Sciatic nerve (tissue), 2 donors: Measurements from ENCODE around the gene PCSK2. TPM values are rescaled to one million over a fixed set of nuclear protein-coding genes. Genes with fewer than 3 reads are reported as not detected.

Experiments used
- ATAC-seq: fragments of 200-7000 bp; cut with Tn5 transposase; one replicate; pipeline ENCODE4 v1.9.1; 2020; ENCODE audit warnings: mild to moderate bottlenecking, moderate library complexity
- DNase-seq: peaks from one replicate; pipeline ENCODE4 v3.0.0-alpha.2; 2020; ENCODE audit warnings: low spot score
- intact Hi-C: fragments of 100-400 bp; cut with DNase I; formaldehyde crosslinking; loops from one replicate; pipeline ENCODE4 v1.14.2; 2022
- total RNA-seq: library from RNA; stranded (reverse); fragmentation: NEBNext Ultra II Directional; extraction: Animal tissue kit (Norgen Biotek cat#: 25700); gene quantifications from one replicate; pipeline ENCODE4 v1.2.1, GENCODE V29; 2021
- donor health status: DM: no; HTN: no; CAD: no.
- donor health status: DM: no; HTN: no; CAD: no.

The PCSK2 gene
- total RNA-seq, 1 donor from 2014 or later = 18.3 TPM

GRCh38 chr20:17316316-17317038 is 89.6 kb downstream of the PCSK2 start:
- intact Hi-C loops = no loop called here
- DNase-seq = no peak
- no peak for ATAC-seq

GRCh38 chr20:17317341-17317740 is 90.5 kb downstream of the PCSK2 start:
- intact Hi-C loops = no loop called here
- DNase-seq = no peak
- ATAC-seq = no peak

GRCh38 chr20:17320456-17320855 is 93.6 kb downstream of the PCSK2 start:
- DNase-seq = no peak
- no peak for ATAC-seq
- intact Hi-C loops = no loop called here

GRCh38 chr20:17326096-17326495 is 99.3 kb downstream of the PCSK2 start:
- DNase-seq (no peak), ATAC-seq (no peak)
- intact Hi-C loops = no loop called here

- intact Hi-C loops = no loop called here
- DNase-seq (no peak), ATAC-seq (no peak)
Observed at GRCh38 chr20:17327185-17328148, 100.6 kb downstream of the PCSK2 start.

GRCh38 chr20:17334932-17335331 is 108.1 kb downstream of the PCSK2 start:
- no peak for ATAC-seq
- intact Hi-C loops = no loop called here
- no peak for DNase-seq

GRCh38 chr20:17339000-17339399 is 112.2 kb downstream of the PCSK2 start:
- DNase-seq (no peak), ATAC-seq (no peak)
- intact Hi-C loops = no loop called here

- intact Hi-C loops = no loop called here
Observed at GRCh38 chr20:17343091-17343490, 116.3 kb downstream of the PCSK2 start.

GRCh38 chr20:17343656-17344452 is 117.0 kb downstream of the PCSK2 start:
- intact Hi-C loops = no loop called here
- no peak for DNase-seq
- no peak for ATAC-seq

More at GRCh38 chr20:17343091-17343490, 116.3 kb downstream of the PCSK2 start:
- DNase-seq (no peak), ATAC-seq (no peak)

GRCh38 chr20:17344790-17345189 is 118.0 kb downstream of the PCSK2 start:
- no peak for DNase-seq
- intact Hi-C loops = no loop called here
- ATAC-seq = no peak

- intact Hi-C loops = no loop called here
- ATAC-seq (no peak), DNase-seq (no peak)
Observed at GRCh38 chr20:17345321-17345720, 118.5 kb downstream of the PCSK2 start.

GRCh38 chr20:17350321-17350720 is 123.5 kb downstream of the PCSK2 start:
- intact Hi-C loops = no loop called here
- ATAC-seq (no peak), DNase-seq (no peak)

- intact Hi-C loops = no loop called here
- DNase-seq (no peak), ATAC-seq (no peak)
Observed at GRCh38 chr20:17357238-17357637, 130.4 kb downstream of the PCSK2 start.

- DNase-seq (no peak), ATAC-seq (no peak)
- intact Hi-C loops = no loop called here
Observed at GRCh38 chr20:17358854-17359253, 132.0 kb downstream of the PCSK2 start.

- ATAC-seq = no peak
- no peak for DNase-seq
- intact Hi-C loops = no loop called here
Observed at GRCh38 chr20:17364681-17365080, 137.8 kb downstream of the PCSK2 start.

- DNase-seq (no peak), ATAC-seq (no peak)
- intact Hi-C loops = no loop called here
Observed at GRCh38 chr20:17365831-17366230, 139.0 kb downstream of the PCSK2 start.

GRCh38 chr20:17369506-17369905 is 142.7 kb downstream of the PCSK2 start:
- intact Hi-C loops = no loop called here
- DNase-seq = no peak
- no peak for ATAC-seq

- DNase-seq = no peak
- intact Hi-C loops = no loop called here
- no peak for ATAC-seq
Observed at GRCh38 chr20:17372806-17373440, 146.1 kb downstream of the PCSK2 start.

GRCh38 chr20:17374086-17374485 is 147.2 kb downstream of the PCSK2 start:
- no peak for ATAC-seq

More at GRCh38 chr20:17374086-17374485, 147.2 kb downstream of the PCSK2 start:
- intact Hi-C loops = no loop called here
- no peak for DNase-seq
